AG20443 (cell line): Measurements from ENCODE around the gene KDM7A.

ENCODE experiments used
- DNase-seq: peaks from one replicate; pipeline ENCODE4 v3.0.0; 2012; ENCODE audit warnings: low spot score, mixed read lengths

KDM7A gene

DNA sequence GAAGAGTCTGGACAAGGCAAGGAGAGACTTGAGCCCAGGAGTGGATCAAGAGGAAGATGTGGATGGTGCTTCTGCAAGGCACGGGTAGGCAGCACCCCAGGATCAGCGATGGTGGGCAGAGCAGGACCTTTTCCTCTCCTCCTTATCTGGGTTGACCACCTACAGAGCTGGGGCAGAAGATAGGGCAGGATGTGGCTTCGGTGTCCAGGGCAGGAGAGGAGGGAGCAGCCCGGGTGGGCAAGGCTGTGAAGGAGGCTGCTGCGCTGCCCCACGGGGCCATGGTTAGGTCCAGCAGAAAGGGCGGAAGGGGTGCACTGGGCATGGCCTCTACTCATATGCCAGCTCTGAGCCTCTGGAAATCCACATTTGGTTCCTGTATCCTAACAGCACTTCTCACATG lies 94.0 kb downstream of the KDM7A start:
- no peak for DNase-seq

DNA sequence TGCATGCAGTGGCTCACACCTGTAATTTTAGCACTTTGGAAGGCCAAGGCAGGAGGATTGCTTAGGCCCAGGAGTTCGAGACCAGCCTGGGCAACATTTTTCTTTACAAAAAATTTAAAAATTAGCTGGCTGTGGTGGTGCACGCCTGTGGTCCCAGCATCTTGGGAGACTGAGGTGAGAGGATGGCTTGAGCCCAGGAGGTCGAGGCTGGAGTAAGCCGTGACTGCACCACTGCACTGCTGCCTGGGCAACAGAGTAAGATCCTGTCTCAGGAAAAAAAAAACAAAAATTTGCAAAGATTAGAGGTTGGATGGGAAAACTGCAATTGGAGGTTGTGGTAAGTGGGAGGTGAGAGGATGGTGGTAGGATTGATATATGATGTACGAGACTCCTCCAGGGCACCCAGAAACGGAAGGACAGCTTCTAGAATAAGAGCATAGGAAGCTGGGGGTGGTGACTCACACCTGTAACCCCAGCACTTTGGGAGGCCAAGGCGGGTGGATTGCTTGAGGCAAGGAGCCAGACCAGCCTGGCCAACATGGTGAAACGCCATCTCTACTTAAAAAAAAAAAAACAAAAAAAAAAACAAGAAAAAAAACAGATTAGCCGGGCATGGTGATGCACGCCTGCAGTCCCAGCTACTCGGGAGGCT lies 94.9 kb downstream of the KDM7A start:
- no peak for DNase-seq

DNA sequence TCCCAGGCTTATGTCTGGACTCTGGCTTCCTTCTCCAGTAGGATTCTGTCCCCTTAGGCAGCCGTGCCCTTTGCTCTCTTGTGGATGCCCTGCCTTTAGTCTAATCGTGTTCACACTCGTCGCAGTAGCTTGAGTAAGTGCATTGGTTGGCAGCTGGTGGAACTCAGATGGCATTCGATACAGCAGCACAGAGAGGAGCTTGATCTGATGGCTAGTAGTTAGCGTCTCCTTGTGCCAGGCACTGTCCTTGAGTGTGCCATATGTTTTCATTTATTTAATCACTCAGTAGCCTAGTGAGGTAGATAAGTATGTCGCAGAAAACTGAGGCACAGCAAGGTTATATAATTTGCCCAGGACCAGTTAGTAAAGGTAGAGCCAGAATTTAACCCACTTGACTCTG lies 95.9 kb downstream of the KDM7A start:
- no peak for DNase-seq

DNA sequence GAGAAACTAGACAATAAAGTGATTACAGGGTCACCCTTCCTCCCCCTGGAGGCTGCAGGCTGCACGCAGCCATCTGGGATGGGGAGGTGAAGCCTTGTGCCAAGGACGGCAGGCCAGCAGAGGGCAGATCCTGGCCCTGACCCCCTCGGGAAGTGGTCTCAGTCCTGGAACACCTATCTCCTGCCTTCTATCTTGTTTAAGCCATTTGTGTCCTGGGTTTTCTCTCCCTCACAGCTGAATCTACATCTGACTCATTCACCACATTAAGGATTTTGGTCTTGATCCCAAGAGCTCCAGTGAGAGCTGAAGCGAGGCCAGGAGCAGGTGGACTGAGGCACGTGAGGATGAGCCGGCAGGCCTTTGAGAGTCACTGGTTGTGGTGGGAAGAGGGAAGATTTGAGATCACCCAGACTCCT lies 97.7 kb downstream of the KDM7A start:
- DNase-seq, result peak; percentile 56

DNA sequence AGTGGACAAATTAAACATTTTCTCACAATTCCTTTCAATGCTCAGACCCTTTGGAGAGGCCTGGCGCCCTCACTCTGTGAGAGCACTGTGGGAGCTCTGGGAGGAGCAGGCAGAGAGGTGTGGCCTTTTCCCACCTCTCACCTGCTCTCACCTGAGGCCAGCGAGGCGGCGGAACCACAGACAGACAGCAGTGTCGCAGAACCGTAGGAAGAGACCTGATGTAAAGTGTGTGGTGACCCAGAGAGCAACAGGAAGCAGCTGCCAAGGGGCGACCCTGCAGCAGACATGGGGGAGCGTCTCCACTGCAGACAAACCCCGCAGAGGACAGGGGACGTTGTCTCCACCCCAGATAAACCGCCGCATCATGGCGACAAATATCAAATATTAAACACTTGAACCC lies 98.4 kb downstream of the KDM7A start:
- no peak for DNase-seq

DNA sequence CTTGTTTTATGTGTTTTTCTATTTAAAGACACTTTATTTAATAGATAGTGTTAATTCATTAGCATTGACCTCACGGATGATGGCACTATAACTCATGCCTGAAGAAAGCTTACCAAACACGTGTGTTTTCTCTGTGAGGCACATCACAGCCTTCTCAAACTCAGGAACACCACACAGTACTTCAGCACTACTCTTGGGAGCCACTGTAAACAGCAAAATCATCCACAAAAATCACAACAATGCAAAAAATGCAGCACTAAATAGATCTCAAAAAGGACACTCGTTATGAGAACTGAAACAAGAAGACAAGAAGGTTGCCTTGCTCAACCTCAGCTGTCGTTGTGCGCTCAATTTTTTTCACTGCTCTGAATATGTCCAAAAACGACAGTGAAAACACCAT lies 102.0 kb downstream of the KDM7A start:
- peak; percentile 32 for DNase-seq

DNA sequence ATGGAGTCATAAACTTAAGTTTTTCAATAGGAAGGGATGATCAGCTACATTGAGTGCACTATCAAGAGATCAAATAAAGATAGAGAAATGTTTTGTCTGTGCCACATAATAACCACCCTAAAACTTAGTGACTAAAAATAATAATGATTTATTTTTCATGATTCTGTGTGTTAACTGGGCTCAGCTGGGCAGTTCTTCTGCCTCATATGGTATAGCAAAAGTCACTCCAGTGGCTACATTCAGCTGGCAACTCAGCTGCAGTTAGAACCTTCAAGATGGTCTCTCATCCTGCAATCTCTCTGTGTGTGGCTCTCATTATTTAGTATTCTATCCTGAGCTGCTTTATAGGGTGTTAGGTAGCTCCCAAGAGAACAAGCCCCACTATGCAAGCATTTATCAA lies 106.2 kb downstream of the KDM7A start:
- no peak for DNase-seq

DNA sequence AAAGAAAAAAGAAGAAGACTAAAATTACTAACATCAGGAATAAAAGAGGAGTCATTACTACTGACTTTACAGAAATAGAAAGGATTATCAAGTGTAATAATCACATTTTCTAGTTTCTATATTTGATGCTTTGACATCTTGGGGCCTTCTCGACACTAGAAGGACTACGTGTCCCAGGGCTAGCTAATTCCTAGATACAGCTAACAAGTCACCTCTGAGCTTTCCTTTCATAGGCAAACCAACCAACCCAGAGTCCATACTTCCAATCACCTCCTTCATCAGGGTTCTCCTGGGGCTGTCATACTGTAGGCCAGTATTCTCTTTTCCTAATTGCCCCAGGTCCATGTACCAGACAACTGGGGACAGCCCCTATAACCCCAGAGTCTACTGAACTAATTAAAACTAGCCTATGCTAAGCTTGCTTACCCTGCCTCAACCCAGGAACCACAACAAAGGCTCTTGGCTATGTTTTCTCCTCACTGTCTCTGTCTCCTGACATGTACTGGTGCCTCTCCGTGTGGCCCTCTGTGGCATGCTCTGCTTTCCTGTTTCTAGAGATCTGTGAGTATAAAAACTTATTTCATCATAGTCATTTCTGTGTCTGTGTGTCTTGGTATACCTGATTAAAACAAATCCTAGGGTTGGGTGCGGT lies 107.4 kb downstream of the KDM7A start:
- DNase-seq, result no peak

DNA sequence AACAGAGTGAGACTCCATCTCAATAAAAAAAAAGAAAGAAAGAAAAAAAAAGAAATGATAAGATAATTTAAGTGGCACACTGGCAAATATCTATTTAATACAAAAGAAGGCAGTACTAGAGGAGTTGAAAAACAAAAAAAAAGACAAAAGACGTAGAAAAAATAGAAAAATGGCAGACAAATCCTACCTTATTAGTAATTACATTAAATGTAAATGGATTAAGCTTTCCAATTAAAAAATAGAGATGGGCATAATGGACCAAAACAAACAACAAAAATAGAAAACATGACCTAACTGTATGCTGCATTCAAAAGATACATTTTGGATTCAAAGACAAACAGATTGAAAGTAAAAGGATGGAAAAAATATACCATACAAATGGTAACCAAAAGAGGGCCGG lies 108.8 kb downstream of the KDM7A start:
- DNase-seq, result no peak

DNA sequence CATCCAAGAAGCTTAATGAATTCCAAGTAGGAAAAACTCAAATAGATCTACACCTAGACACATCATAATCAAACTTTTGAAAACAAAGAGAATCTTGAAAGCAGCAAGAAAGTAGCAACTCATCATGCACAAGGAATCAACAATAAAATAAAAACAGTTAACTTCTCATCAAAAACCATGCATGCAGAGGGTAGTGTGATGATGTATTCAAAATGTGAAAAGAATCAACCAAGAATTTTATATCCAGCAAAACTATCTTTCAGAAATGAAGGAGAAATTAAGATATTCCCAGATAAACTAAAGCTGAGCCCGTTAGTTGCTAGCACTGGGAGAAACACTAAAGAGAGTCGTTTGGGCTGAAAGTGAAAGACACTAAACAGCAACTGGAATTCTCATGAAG lies 109.7 kb downstream of the KDM7A start:
- no peak for DNase-seq

DNA sequence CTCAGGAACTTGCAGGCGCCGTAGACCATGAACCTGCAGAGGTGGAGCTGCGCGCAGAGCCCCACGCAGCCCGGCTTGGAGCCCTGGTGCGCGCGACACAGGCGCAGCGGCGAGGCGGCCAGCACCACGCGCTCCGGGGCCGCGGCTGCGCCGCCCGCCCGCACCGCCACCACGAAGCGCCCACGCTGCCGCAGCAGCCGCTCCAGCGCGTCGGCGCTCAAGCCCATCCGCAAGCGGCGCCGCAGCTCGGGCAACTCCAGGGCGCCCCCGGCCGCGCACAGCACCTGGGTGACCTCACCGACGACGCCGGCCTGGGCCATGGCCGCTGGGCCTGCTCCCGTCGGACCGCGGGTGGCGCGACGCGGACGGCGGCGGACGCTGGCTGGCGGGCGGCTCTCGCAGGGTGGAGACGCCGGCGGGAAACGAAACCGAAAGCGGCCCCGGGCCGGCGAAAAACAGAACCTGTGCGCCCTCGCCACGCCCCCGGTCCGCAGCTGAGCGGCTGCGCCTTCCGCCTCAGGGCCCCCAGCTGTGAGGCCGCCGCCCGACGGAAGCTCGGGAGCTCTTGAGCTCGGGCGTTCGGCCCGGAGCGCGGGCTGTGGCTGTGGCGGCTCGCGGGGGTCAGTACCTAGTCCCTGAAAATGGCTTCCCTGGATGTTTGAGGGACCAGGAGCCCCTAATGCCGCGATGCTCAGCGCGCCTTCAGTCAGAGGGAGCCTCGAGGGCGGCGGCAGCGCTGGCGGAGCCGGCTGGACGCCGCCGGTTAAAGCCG lies 114.1 kb downstream of the KDM7A start, which contains the start of gene PARP12:
TSS of gene PARP12 (minus strand) at position 424 of the 772 bp plus-strand sequence. CDS start at position 320, 104 bp downstream.
- DNase-seq, result peak; percentile 92

DNA sequence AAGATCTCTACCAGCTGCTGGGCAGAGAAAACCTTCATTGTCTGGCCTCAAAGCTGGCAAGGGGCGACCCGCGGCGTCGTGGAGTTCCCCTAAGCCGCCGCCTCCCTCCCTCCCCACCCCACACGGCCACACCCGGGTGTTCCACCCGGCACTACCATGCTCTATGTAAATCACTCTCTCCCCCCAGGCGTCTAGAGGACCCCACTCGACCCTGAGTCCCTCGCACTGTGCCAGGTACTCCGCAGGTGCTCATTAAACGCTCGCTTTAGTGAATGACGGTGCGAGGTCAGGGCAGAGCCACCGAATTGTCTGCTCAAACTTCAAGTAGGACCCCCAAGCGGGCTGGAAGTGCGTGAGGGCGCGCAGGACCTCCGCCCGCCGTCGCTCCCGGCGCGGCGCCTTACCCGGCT lies 114.7 kb downstream of the KDM7A start:
- no peak for DNase-seq

DNA sequence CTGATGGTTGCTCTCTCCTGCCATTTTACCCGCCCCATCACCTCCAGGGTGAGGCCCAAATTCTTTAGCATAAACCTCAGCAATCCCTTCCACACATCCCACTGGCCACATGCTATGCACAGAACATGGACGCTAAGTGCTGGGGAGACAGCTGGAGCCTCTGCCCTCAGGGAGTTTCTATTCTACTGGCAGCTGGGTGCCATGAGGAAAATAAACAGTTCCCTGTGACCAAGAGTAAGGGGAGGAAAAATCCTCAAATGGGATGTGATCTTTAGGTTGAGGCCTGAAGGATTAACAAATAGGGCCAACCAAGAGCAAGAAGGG lies 115.2 kb downstream of the KDM7A start:
- no peak for DNase-seq

DNA sequence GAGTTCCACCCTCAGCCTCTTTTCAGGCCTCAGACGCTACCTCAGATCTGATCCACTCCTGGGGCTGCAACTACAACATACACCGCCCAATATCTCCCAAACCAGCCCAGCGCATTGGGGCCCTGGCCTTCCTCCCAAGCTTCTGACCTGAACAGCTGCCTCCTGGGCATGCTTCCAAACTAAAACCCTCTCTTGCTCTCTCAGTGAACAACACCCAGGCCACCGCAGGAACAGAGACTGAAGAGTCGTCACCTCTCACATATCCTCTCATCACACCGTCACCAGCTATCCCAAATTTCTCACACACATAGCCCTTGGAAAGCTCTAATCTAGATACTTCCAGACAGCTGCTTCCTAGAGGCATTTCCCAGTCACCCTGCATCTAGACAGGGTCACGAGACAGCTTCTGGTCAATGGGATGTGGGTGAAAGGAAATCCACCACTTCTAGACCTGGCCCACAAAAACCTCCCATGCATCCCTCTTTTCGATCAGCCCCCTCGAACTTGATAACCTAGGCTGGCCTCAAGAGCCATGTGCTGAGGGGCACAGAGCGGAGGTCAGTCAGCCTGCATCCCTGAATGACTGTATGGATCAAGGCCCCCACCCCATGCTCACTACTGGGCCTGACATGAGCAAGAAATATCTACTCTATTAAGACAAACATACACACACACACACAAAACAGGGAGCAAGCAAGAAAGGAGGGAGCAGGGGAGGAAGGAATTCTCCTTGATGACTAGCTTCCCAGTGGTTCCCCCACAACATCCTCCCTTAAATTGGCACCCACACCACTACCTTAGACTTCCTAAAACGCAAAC lies 115.8 kb downstream of the KDM7A start:
- no peak for DNase-seq

DNA sequence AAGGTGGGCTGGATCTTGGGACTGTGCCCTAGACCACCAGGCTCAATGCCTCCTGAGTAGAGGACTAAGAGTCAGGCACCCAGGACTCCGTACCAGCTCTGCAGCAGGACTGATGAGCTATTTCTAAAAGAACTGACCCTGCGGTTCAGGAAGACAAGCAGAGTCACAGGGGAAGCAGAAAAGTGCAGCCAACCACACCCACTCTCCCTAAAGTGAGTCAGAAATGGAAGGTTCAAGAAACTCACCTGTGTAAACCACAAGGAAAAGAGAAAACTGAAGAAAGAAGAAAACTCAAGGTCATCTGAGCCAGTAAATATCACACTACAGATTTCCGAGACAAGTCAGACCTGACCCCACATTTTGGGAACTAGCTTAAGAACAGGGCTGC lies 116.5 kb downstream of the KDM7A start:
- no peak for DNase-seq

DNA sequence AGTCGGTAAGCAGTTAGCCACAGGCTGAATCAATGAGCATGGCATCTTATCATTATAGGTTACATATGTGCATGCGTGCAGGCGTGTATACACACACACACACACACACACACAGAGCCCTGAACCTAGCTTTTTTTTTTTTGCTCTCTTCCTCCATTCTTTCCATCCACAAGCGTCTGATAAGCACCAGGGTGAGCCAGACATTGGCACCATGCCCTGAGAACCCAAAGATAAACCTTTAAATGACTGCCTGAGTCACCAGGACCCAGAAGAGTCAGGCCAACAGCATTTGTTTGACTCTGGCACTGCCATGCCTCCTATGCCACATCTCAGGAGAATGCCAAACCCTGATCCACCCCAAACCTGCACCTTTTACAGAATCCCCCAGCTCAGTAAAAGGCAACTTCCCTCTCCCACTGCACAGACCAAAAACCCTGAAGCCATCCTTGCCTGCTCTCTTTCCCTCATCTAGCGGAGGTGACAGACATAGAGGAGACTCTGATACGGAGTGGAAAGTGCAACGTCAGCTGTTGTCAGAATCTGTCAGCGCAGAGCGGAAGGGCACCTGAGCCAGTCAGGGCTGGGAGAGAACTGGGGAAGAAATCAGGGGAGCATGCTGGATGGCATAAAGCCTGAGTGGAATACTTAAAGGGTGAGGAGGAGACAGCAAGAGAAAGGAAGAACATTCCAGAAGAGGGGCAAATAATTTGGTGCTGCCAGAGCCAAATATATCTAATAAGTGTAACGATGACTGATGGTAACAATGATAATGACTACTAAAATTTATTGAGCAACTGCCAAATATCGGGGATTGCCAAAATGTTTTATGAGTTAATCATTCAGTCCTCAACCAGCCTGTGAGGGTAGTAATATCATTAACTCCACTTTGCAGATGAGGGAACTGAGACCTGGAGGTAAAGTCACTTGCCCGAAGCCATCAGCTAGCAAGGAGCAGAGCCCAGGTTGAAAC lies 117.2 kb downstream of the KDM7A start:
- peak; percentile 66 for DNase-seq

DNA sequence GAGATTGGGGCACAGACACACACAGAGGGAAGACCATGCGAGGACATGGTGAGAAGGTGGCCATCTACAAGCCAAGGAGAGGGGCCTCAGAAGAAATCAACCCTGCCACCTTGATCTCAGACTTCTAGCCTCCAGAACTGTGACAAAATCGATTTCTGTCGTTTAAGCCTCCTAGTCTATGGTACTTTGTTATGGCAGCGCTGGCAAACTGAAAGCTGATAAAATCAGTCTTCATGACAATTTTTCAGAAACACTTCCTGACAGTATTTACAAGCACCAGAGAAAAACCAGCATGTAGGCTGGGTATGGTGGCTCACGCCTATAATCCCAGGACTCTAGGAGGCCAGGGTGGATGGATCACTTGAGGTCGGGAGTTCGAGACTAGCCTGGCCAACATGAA lies 118.3 kb downstream of the KDM7A start:
- DNase-seq, result no peak

DNA sequence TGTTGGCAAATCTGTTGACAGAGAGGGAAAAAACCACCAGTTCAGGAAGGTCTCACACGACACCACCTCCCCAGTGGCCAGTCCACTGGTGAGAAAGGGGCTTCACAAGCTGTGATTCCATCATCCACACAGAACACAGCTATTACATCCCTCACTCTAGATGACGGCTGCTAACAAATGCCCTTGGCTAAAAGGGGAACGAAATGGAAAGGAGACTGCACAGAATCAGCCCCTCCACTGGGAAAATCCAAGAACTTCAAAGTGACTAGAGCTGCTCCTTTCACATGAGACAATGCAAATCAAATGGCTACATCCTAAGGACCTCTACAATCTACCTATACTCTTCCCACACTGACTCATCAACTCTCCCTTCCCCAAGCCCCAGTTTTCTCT lies 119.6 kb downstream of the KDM7A start:
- DNase-seq, result no peak

DNA sequence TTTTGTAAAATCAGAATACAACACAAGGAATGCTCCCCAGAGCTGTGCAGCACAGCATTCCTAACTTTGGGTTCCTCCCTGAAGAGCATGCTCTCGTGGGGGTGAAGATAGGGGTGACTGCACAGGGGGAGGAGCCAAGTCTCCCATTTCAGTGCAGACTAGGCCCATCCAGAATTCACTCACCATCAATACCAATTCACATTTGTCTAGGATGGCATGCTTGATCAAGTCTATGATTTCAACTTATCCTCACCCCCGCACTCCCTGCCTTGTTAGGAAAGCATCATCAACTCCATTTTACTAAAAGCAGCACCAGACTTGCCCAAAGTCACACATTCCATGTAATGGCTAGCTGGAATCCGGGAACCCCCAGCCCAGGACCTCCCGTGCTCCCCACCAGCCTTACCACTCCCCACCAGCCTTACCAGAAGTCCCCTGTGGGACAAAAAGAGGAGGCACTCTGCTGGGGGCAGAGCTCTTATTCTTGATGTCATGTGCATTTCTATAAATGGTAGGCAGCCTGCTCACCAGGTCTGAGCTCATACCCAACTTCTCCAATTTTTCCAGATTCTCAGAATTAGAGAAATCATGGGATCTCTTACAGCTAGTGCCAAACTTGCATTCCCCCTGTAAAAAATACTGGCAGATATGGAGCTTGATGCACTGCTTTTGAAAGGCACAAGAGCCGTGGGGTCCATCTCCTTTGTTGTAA lies 120.2 kb downstream of the KDM7A start:
- DNase-seq, result no peak

DNA sequence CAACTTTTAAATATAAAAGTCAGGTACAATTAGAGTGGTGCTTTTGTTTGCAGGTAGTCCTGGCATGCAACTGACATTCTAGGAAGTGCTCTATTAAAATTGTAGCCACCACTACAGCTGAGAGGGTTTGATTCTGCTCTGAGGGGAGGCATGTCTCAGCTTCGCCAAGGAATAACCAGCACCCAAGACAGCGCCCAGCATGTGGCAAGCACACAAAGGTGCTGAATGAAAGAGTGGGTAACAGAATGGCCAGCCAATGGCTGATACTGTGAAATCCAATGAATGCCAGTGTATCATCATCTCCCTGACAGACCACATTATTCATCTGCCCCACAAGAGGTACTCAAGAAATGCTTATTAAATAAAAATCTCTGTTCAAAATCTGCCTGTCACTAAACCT lies 121.0 kb downstream of the KDM7A start:
- no peak for DNase-seq

DNA sequence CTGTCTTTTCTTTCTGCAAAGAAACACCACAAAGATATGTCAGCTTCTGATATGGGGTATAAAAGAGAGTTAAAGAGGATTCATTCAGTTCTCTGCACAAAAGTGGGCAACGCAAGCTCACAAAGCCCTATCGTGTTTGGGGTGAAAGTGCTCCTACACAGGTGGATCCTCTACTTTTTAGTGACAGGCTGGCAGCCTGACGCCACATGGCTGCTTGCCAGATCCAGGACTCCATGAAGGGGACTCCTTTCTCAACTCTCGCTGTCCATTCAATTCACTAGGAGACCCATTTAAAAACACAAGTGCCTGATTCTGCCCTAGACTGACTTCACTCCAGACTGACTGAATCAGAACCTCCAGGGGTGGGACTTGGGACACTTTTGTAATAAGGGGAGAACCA lies 122.0 kb downstream of the KDM7A start:
- no peak for DNase-seq
